CD8-positive, alpha-beta memory T cell (primary cell): ENCODE data around the gene SAMD1. TPM values are rescaled to one million over a fixed set of nuclear protein-coding genes. Genes with fewer than 3 reads are reported as not detected.

Experiments
- CTCF ChIA-PET: fragments of 350-600 bp; sonication (Branson Sonifier 250); formaldehyde crosslinking; loops from one replicate; lab custom pipeline; 2021; ENCODE audit warnings: antibody characterized with exemption; lab: Charles Lee
- POLR2A ChIA-PET: fragments of 350-600 bp; sonication (Branson Sonifier 250); formaldehyde crosslinking; loops from one replicate; lab custom pipeline; 2021; ENCODE audit warnings: antibody characterized with exemption; lab: Charles Lee
- DNase-seq, 5 donors: peaks; one replicate each; pipeline versions ENCODE4 v3.0.0 to v3.0.0-alpha.2; 2020 to 2022; ENCODE audit warnings: mixed read lengths in 1 of 5
- H3K27ac ChIP-seq: one replicate; pipeline ENCODE4 v1.7.0; 2013; ENCODE audit warnings: low read depth, mild to moderate bottlenecking, low read length, moderate library complexity
- H3K27me3 ChIP-seq: 2 replicates; pipeline ENCODE4 v1.7.0; 2013; ENCODE audit warnings: low read length, mild to moderate bottlenecking; ENCODE audit not compliant: insufficient read depth, poor library complexity, severe bottlenecking
- H3K36me3 ChIP-seq: 2 replicates; pipeline ENCODE4 v1.7.0; 2013; ENCODE audit warnings: mild to moderate bottlenecking, low read length, moderate library complexity; ENCODE audit not compliant: insufficient read depth
- H3K4me1 ChIP-seq: 2 replicates; pipeline ENCODE4 v1.7.0; 2013; ENCODE audit warnings: mild to moderate bottlenecking, low read length, moderate library complexity; ENCODE audit not compliant: insufficient read depth
- H3K4me3 ChIP-seq: 2 replicates; pipeline ENCODE4 v1.7.0; 2013; ENCODE audit warnings: mild to moderate bottlenecking, low read length
- H3K9me3 ChIP-seq: 2 replicates; pipeline ENCODE4 v1.7.0; 2013; ENCODE audit warnings: mild to moderate bottlenecking, low read length
- H3K27ac Mint-ChIP-seq, 8 donors: one replicate each; pipeline ENCODE4 v1.8.0; 2020 to 2021; ENCODE audit warnings: mixed read lengths in 8 of 8, mild to moderate bottlenecking in 6 of 8, inconsistent platforms in 3 of 8, moderate library complexity in 3 of 8
- H3K27me3 Mint-ChIP-seq, 2 donors: one replicate each; pipeline ENCODE4 v1.8.0; 2020 to 2021; ENCODE audit warnings: mixed read lengths in 2 of 2, mild to moderate bottlenecking in 1 of 2, moderate library complexity in 1 of 2
- H3K36me3 Mint-ChIP-seq, 3 donors: one replicate each; pipeline ENCODE4 v1.8.0; 2020 to 2021; ENCODE audit warnings: mixed read lengths in 3 of 3, inconsistent platforms in 1 of 3, mild to moderate bottlenecking in 1 of 3
- H3K4me1 Mint-ChIP-seq, 3 donors: one replicate each; pipeline ENCODE4 v1.8.0; 2020 to 2021; ENCODE audit warnings: mixed read lengths in 3 of 3, inconsistent platforms in 1 of 3, mild to moderate bottlenecking in 1 of 3
- H3K4me3 Mint-ChIP-seq, 7 donors: one replicate each; pipeline ENCODE4 v1.8.0; 2020 to 2021; ENCODE audit warnings: mixed read lengths in 7 of 7, mild to moderate bottlenecking in 6 of 7, moderate library complexity in 4 of 7, inconsistent platforms in 2 of 7
- H3K9me3 Mint-ChIP-seq, 5 donors: one replicate each; pipeline ENCODE4 v1.8.0; 2020 to 2022; ENCODE audit warnings: mixed read lengths in 5 of 5, mild to moderate bottlenecking in 3 of 5, moderate library complexity in 2 of 5, inconsistent platforms in 1 of 5
- polyA plus RNA-seq: library from polyadenylated mRNA; unstranded; fragments of 300-500 nt; fragmentation: Illumina TruSeq; gene quantifications from one replicate; pipeline ENCODE4 v1.2.3, GENCODE V29; 2021
- total RNA-seq, 2 experiments: library from RNA; stranded (reverse); gene quantifications; one replicate each; pipeline ENCODE4 v1.2.3, GENCODE V29; 2021

SAMD1 gene
- total and polyA plus RNA-seq, 3 experiments from 2014 or later, result 2.8 to 105 (median 97.8) TPM

GRCh38 chr19:14073925-14074838, 16.4 kb downstream of the SAMD1 start:
- peak overlapping the region; percentile 91 to 94 (median 93) for H3K4me3 Mint-ChIP-seq
- Histone ChIP-seq H3K36me3 (no peaks in the 10 kb centered on the region), H3K27me3 (no peaks in the 10 kb centered on the region), H3K4me1 (peaks cover 33% of the 10 kb centered on the region), H3K27ac (peak overlapping the region; percentile 64), H3K9me3 (no peaks in the 10 kb centered on the region), H3K4me3 (peak overlapping the region; percentile 73)
- H3K27ac Mint-ChIP-seq, result peak overlapping the region; percentile 78 to 98 (median 88)
- H3K36me3 Mint-ChIP-seq, result peaks cover 0 to 4% (median 0%) of the 10 kb centered on the region in 3 donors
- no peaks in the 10 kb centered on the region for H3K27me3 Mint-ChIP-seq
- H3K4me1 Mint-ChIP-seq, result peaks cover 7 to 29% (median 15%) of the 10 kb centered on the region in 3 donors
- ChIA-PET POLR2A (interaction anchor here (0.5 to 3.6 kb wide), 6 partner anchors 13 to 193 kb away, joined by 3 to 15 read pairs (median 5); partner anchors contain the start of genes ASF1B and RFX1), CTCF (interaction anchor here (0.7 to 6.6 kb wide), 17 partner anchors 8 to 342 kb away, joined by 3 to 67 read pairs (median 4); partner anchors contain the start of genes ASF1B, C19orf67, NANOS3 and PALM3)
- DNase-seq, result peak in 1 of 5 donors; percentile 28
- H3K9me3 Mint-ChIP-seq, result no peaks in the 10 kb centered on the region

DNA sequence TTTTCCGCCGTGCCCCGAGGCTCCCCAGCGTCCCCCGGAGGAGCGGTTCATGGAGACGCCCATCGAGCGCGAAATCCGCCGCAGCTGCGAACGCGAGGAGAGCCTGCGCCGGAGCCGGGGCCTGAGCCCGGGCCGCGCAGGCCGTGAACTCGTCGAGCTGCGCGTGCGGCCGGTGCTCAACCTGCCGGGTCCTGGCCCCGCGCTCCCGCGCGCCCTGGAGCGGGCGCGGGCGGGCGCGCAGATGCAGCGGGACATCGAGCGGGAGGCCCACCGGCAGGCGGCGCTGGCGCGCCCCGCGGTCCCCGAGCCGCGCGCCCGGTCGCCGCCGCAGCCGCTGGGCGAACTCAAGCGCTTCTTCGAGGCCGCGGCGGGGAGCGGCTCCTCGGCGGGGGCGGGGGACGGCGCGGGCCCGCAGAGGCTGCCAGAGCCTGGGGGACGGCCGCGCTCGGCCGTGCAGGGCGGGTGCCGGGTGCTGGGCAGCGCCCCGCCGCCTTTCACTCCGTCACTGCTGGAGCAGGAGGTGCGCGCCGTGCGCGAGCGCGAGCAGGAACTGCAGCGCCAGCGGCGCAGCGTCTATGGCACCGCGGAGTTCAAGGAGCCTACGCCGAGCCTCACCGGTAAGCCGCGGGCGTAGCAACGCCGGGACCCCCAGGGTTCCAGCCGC, 17.2 kb downstream of the SAMD1 start:
- peak; percentile 68 to 85 (median 80) for DNase-seq
- POLR2A ChIA-PET, result interaction anchor here (0.5 to 3.6 kb wide), 6 partner anchors 14 to 194 kb away, joined by 3 to 15 read pairs (median 4); partner anchors contain the start of genes ASF1B and RFX1
- CTCF ChIA-PET, result interaction anchor here (0.5 to 6.6 kb wide), 22 partner anchors 9 to 342 kb away, joined by 3 to 67 read pairs (median 4); partner anchors contain the start of genes ASF1B, C19orf67, NANOS3 and PALM3
- H3K27me3 Mint-ChIP-seq, result no peaks in the 10 kb centered on the region
- peak overlapping the region; percentile 64 for H3K27ac ChIP-seq
- peaks cover 33% of the 10 kb centered on the region for H3K4me1 ChIP-seq
- no peaks in the 10 kb centered on the region for H3K27me3 ChIP-seq
- peaks cover 7 to 29% (median 15%) of the 10 kb centered on the region in 3 donors for H3K4me1 Mint-ChIP-seq
- peak overlapping the region; percentile 91 to 94 (median 93) for H3K4me3 Mint-ChIP-seq
- H3K9me3 ChIP-seq, result no peaks in the 10 kb centered on the region
- peak overlapping the region in 7 of 8 donors; percentile 78 to 98 (median 88) for H3K27ac Mint-ChIP-seq
- no peaks in the 10 kb centered on the region for H3K36me3 ChIP-seq
- peak overlapping the region; percentile 73 for H3K4me3 ChIP-seq
- no peaks in the 10 kb centered on the region for H3K9me3 Mint-ChIP-seq
- peaks cover 0 to 4% (median 0%) of the 10 kb centered on the region in 3 donors for H3K36me3 Mint-ChIP-seq

GRCh38 chr19:14072535-14073260, 17.9 kb downstream of the SAMD1 start, which contains the start of gene MISP3:
TSS of gene MISP3 (plus strand) at chr19:14072786. CDS start at chr19:14073310, 524 bp downstream.
- Mint-ChIP-seq H3K4me1 (peaks cover 7 to 29% (median 15%) of the 10 kb centered on the region in 3 donors), H3K27me3 (no peaks in the 10 kb centered on the region), H3K27ac (peak within 1 kb of the TSS in 7 of 8 donors; percentile 36 to 93 (median 78)), H3K36me3 (peaks cover 0 to 4% (median 0%) of the 10 kb centered on the region in 3 donors), H3K4me3 (peak within 1 kb of the TSS; percentile 91 to 94 (median 93)), H3K9me3 (no peaks in the 10 kb centered on the region)
- Histone ChIP-seq H3K9me3 (no peaks in the 10 kb centered on the region), H3K4me3 (peak within 1 kb of the TSS; percentile 73), H3K4me1 (peaks cover 33% of the 10 kb centered on the region), H3K36me3 (no peaks in the 10 kb centered on the region), H3K27me3 (no peaks in the 10 kb centered on the region), H3K27ac (peak within 1 kb of the TSS; percentile 64)
- peak in 1 of 5 donors; percentile 28 for DNase-seq
- CTCF ChIA-PET, result interaction anchor here (0.5 to 6.6 kb wide), 19 partner anchors 10 to 431 kb away, joined by 3 to 67 read pairs (median 6); partner anchors contain the start of genes ASF1B, C19orf67, NANOS3 and PALM3
- POLR2A ChIA-PET, result interaction anchor here (0.5 to 3.6 kb wide), 4 partner anchors 44 to 193 kb away, joined by 3 to 15 read pairs (median 4); partner anchors contain the start of genes ASF1B and RFX1

GRCh38 chr19:14070268-14071050, 20.1 kb downstream of the SAMD1 start:
- DNase-seq, result no peak
- Histone ChIP-seq H3K27me3 (no peaks in the 10 kb centered on the region), H3K4me3 (no peak overlapping the region), H3K36me3 (no peaks in the 10 kb centered on the region), H3K9me3 (no peaks in the 10 kb centered on the region), H3K4me1 (peaks cover 31% of the 10 kb centered on the region), H3K27ac (no peak overlapping the region)
- H3K4me3 Mint-ChIP-seq, result peak overlapping the region in 5 of 7 donors; percentile 5 to 81 (median 27)
- no peak overlapping the region for H3K27ac Mint-ChIP-seq
- POLR2A ChIA-PET, result interaction anchor here (0.6 to 3.6 kb wide), 4 partner anchors 22 to 188 kb away, joined by 3 to 17 read pairs (median 10); partner anchors contain the start of gene ASF1B
- CTCF ChIA-PET, result interaction anchor here (0.7 to 6.6 kb wide), 11 partner anchors 11 to 195 kb away, joined by 3 to 67 read pairs (median 7); partner anchors contain the start of genes C19orf67 and PALM3
- H3K4me1 Mint-ChIP-seq, result peaks cover 7 to 29% (median 15%) of the 10 kb centered on the region in 3 donors
- peaks cover 0 to 4% (median 0%) of the 10 kb centered on the region in 3 donors for H3K36me3 Mint-ChIP-seq
- H3K27me3 Mint-ChIP-seq, result peaks cover 0 to 2% of the 10 kb centered on the region in 2 donors
- H3K9me3 Mint-ChIP-seq, result no peaks in the 10 kb centered on the region

GRCh38 chr19:14066134-14066533, 24.4 kb downstream of the SAMD1 start:
- no peaks in the 10 kb centered on the region for H3K9me3 ChIP-seq
- H3K4me1 ChIP-seq, result no peaks in the 10 kb centered on the region
- POLR2A ChIA-PET, result interaction anchor here (0.6 kb wide), 1 partner anchor 11 kb away, joined by 9 read pairs; no protein-coding TSS in a partner anchor
- Mint-ChIP-seq H3K27ac (peak overlapping the region in 1 of 8 donors; percentile 11), H3K36me3 (no peaks in the 10 kb centered on the region), H3K27me3 (peaks cover 2 to 4% of the 10 kb centered on the region in 2 donors), H3K4me3 (peak overlapping the region in 1 of 7 donors; percentile 30), H3K9me3 (no peaks in the 10 kb centered on the region), H3K4me1 (no peaks in the 10 kb centered on the region)
- DNase-seq, result no peak
- CTCF ChIA-PET, result no interaction called here
- H3K36me3 ChIP-seq, result no peaks in the 10 kb centered on the region
- H3K27me3 ChIP-seq, result no peaks in the 10 kb centered on the region
- H3K4me3 ChIP-seq, result no peak overlapping the region
- no peak overlapping the region for H3K27ac ChIP-seq

- Mint-ChIP-seq H3K4me1 (peaks cover 7 to 16% (median 10%) of the 10 kb centered on the region in 3 donors), H3K36me3 (no peaks in the 10 kb centered on the region), H3K27ac (no peak overlapping the region), H3K9me3 (no peaks in the 10 kb centered on the region), H3K4me3 (no peak overlapping the region), H3K27me3 (peaks cover 20 to 31% of the 10 kb centered on the region in 2 donors)
- Histone ChIP-seq H3K9me3 (no peaks in the 10 kb centered on the region), H3K27me3 (peaks cover 11% of the 10 kb centered on the region), H3K4me1 (peaks cover 12% of the 10 kb centered on the region), H3K4me3 (no peak overlapping the region), H3K27ac (no peak overlapping the region), H3K36me3 (no peaks in the 10 kb centered on the region)
- POLR2A ChIA-PET, result no interaction called here
- DNase-seq, result no peak
- CTCF ChIA-PET, result interaction anchor here (7.8 kb wide), 1 partner anchor 8 kb away, joined by 67 read pairs; the partner anchor contains the start of gene MISP3
These were observed 27.4 kb downstream of the SAMD1 start for GRCh38 chr19:14063105-14063504.
